ENCODE results near the gene ZNF485. TPM values are rescaled to one million over a fixed set of nuclear protein-coding genes. Genes with fewer than 3 reads are reported as not detected.

Gene ZNF485
- total and polyA plus RNA-seq, 10 of the 15 experiments (the other 5 are each of a cell fraction or from before 2014, with no cell fraction given): 3.2 to 7.6 (median 5.1) TPM

DNA sequence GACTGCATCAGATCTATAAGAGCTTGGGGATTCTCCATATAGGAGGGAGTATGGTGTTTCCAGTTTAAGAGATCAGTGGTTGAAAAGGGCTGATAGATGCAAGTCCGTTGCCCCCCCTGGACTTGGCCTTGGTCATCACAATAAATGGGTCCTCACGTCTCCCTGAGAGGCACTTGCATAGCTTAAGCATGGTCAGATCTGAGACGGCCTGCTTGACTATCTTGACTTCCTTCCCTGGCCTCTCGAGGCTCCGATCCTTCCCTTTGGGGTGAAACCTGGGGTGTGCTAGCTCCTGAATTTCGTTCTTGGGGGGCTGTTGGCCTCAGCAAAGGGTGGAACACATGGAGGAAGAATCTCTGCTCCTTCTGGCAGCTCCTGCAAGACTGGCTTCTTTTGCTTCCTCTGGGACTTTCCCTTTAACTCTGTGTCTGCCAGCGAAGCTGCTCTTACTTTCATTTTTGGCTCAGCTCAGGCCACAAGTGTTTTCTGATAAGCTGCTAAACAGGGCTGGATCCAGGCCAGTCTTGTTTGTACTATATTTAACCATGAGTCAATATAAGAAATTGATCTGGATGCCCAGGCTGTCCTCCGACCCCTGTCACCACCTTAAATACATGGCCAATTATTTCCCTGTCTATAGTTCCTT lies 11.2 kb upstream of the ZNF485 start (continued):
- TF ChIP-seq, protein P1, sequence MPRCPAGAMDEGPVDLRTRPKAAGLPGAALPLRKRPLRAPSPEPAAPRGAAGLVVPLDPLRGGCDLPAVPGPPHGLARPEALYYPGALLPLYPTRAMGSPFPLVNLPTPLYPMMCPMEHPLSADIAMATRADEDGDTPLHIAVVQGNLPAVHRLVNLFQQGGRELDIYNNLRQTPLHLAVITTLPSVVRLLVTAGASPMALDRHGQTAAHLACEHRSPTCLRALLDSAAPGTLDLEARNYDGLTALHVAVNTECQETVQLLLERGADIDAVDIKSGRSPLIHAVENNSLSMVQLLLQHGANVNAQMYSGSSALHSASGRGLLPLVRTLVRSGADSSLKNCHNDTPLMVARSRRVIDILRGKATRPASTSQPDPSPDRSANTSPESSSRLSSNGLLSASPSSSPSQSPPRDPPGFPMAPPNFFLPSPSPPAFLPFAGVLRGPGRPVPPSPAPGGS (IDR thresholded peaks at IDR 0.05; ENCODE audit: borderline replicate concordance, insufficient read depth, low read depth, low read length, poor library complexity, severe bottlenecking): no peak
- no peak for TF ChIP-seq CREB1 (IDR thresholded peaks at IDR 0.05; ENCODE audit: low read depth)
- TF ChIP-seq KAT2A (conservative IDR thresholded peaks at IDR 0.05; ENCODE audit: control insufficient read depth, low read depth, low read length): no peak
- TF ChIP-seq, protein P2, sequence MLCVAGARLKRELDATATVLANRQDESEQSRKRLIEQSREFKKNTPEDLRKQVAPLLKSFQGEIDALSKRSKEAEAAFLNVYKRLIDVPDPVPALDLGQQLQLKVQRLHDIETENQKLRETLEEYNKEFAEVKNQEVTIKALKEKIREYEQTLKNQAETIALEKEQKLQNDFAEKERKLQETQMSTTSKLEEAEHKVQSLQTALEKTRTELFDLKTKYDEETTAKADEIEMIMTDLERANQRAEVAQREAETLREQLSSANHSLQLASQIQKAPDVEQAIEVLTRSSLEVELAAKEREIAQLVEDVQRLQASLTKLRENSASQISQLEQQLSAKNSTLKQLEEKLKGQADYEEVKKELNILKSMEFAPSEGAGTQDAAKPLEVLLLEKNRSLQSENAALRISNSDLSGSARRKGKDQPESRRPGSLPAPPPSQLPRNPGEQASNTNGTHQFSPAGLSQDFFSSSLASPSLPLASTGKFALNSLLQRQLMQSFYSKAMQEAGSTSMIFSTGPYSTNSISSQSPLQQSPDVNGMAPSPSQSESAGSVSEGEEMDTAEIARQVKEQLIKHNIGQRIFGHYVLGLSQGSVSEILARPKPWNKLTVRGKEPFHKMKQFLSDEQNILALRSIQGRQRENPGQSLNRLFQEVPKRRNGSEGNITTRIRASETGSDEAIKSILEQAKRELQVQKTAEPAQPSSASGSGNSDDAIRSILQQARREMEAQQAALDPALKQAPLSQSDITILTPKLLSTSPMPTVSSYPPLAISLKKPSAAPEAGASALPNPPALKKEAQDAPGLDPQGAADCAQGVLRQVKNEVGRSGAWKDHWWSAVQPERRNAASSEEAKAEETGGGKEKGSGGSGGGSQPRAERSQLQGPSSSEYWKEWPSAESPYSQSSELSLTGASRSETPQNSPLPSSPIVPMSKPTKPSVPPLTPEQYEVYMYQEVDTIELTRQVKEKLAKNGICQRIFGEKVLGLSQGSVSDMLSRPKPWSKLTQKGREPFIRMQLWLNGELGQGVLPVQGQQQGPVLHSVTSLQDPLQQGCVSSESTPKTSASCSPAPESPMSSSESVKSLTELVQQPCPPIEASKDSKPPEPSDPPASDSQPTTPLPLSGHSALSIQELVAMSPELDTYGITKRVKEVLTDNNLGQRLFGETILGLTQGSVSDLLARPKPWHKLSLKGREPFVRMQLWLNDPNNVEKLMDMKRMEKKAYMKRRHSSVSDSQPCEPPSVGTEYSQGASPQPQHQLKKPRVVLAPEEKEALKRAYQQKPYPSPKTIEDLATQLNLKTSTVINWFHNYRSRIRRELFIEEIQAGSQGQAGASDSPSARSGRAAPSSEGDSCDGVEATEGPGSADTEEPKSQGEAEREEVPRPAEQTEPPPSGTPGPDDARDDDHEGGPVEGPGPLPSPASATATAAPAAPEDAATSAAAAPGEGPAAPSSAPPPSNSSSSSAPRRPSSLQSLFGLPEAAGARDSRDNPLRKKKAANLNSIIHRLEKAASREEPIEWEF (IDR thresholded peaks at IDR 0.05; ENCODE audit: insufficient replicate concordance, low read depth, low read length): no peak
- TF ChIP-seq RB1 (IDR thresholded peaks at IDR 0.05; ENCODE audit: borderline replicate concordance): no peak
- TF ChIP-seq SMAD1 (IDR thresholded peaks at IDR 0.05; ENCODE audit: low read depth, partially characterized antibody): no peak
- peak; percentile 5 to 6; a peak in 2 of 4 replicates for TF ChIP-seq IKZF2 (IDR thresholded peaks at IDR 0.05)
- peak; percentile 46; the same call in 1 of the 2 replicates for TF ChIP-seq RUNX3 (IDR thresholded peaks at IDR 0.05; ENCODE audit: low read length)
- TF ChIP-seq SIX5 (IDR thresholded peaks at IDR 0.05; ENCODE audit: low read depth, low read length, severe bottlenecking): no peak
- TF ChIP-seq HDGF (IDR thresholded peaks at IDR 0.05): no peak
- TF ChIP-seq RFX5 (IDR thresholded peaks at IDR 0.05; ENCODE audit: low read depth, low read length): no peak
- TF ChIP-seq KLF5 (IDR thresholded peaks at IDR 0.05; ENCODE audit: partially characterized antibody): peak; percentile 41
- peak; percentile 12; the same call in 1 of the 2 replicates for TF ChIP-seq MTA2 (IDR thresholded peaks at IDR 0.05; ENCODE audit: low read depth)
- no peak for TF ChIP-seq STAT3 (IDR thresholded peaks at IDR 0.05; ENCODE audit: low read depth, low read length)
- TF ChIP-seq BHLHE40 (IDR thresholded peaks at IDR 0.05; ENCODE audit: borderline replicate concordance in 1 of 2, low read depth in 2 of 2, low read length in 1 of 2): no peak; a peak in 1 of 4 replicates
- no peak for TF ChIP-seq ZNF384 (IDR thresholded peaks at IDR 0.05; ENCODE audit: borderline replicate concordance, low read depth, low read length)
- TF ChIP-seq SRF (IDR thresholded peaks at IDR 0.05; ENCODE audit: low read depth in 2 of 2, low read length in 2 of 2): no peak
- TF ChIP-seq YBX1 (IDR thresholded peaks at IDR 0.05): no peak
- no peak for TF ChIP-seq MXI1 (IDR thresholded peaks at IDR 0.05; ENCODE audit: low read depth, low read length)
- TF ChIP-seq ZSCAN29 (IDR thresholded peaks at IDR 0.05): no peak
- 0 out of 4 replicates have a peak, but pooled peaks of 1 of the 2 experiments have one; percentile 25 for TF ChIP-seq EP300 (IDR thresholded peaks at IDR 0.05; ENCODE audit: borderline replicate concordance in 1 of 2, control insufficient read depth in 1 of 2, low read depth in 2 of 2, low read length in 2 of 2)
- TF ChIP-seq, protein P3, sequence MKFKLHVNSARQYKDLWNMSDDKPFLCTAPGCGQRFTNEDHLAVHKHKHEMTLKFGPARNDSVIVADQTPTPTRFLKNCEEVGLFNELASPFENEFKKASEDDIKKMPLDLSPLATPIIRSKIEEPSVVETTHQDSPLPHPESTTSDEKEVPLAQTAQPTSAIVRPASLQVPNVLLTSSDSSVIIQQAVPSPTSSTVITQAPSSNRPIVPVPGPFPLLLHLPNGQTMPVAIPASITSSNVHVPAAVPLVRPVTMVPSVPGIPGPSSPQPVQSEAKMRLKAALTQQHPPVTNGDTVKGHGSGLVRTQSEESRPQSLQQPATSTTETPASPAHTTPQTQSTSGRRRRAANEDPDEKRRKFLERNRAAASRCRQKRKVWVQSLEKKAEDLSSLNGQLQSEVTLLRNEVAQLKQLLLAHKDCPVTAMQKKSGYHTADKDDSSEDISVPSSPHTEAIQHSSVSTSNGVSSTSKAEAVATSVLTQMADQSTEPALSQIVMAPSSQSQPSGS (IDR thresholded peaks at IDR 0.05; ENCODE audit: low read length): peak; percentile 27; the same call in 1 of the 2 replicates
- peak; percentile 34; the same call in 1 of the 2 replicates for TF ChIP-seq NR2F1 (conservative IDR thresholded peaks at IDR 0.05)
